Brain pericyte (primary cell): ENCODE results near the gene FIS1.
"Not testable (repeated sequence)": the region's sequence is repeated elsewhere in the genome, so short reads cannot be mapped to it uniquely, and the experiment has no call there.

ENCODE experiments used
- DNase-seq: peaks from one replicate; pipeline ENCODE4 v3.0.0-alpha.2; 2012; ENCODE audit warnings: low read depth, low spot score

Gene FIS1

DNA sequence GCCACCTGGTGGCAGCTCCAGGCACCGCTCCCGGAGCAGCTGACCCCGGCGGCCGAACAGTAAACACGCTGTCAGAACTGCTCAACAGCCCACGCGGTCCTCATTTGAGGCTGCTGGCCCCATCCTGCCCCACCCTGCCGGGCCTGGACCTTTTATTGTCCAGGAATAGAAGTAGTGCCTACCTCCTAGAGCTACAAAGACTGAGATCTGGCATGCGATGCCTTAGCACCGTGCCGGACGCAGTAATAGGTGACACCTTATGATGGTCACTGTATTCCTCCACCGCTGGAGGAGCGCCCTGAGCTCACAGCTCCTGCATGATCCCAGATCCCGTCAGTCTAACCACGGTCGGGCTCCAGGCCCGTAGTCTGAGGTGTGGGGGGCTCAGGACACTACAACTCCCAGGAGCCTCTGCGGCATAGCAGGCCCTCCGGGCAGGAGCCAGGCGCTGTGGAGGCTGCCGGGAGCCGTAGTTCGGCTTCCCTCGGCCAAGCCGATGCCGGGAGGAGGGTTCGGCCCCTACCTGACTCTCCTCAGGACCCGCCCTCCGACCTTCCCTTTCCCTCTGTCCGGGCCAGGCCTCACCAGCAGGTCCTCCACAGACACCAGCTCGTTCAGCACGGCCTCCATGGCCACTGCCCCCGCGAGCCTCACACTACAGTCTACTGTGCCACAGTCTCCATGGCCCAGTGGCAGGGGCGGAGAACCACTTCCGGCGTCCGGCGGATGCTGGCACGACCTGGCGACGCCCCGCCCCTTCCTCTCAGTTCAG, at the start of gene FIS1:
Gene FIS1 (minus strand): TSS at position 707 of the 772 bp plus-strand sequence. CDS start 77 bp downstream, at position 630.
- DNase-seq = peak; percentile 76

DNA sequence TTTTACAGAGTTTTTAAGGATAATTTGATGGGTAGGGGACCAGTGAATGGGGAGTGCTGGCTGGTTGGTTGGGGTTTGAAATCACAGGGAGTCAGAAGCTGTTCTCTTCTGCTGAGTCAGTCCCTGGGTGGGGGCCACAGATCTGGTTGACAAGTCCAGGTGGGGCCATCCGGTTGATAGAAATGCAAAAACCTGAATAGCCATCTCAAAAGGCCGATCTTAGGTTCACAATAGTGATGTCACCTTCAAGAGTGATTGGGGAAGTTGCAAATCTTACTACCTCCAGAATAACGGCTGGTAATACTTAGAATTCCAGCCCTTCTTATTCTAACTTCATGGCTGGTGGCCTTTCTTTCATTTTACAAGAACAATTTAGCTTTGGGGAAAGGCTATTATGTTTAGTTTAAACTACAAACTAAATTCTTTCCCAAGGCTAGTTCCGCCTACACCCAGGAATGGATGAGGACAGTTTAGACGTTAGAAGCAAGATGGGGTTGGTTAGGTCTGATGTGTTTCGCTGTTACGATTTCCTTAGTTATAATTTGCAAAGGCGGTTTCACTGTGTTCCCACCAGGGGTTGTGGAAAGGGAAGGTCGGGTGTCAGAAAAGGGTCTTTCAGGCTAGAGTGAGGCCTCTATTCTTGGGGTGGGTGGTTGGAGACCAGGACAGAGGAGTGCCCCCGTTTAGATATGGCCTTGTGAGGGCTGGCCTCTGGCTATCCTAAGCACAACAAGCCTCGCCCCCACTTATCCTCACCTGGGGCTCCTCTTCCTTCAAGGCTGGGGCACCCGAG, 49.4 kb upstream of the FIS1 start:
- no peak for DNase-seq

DNA sequence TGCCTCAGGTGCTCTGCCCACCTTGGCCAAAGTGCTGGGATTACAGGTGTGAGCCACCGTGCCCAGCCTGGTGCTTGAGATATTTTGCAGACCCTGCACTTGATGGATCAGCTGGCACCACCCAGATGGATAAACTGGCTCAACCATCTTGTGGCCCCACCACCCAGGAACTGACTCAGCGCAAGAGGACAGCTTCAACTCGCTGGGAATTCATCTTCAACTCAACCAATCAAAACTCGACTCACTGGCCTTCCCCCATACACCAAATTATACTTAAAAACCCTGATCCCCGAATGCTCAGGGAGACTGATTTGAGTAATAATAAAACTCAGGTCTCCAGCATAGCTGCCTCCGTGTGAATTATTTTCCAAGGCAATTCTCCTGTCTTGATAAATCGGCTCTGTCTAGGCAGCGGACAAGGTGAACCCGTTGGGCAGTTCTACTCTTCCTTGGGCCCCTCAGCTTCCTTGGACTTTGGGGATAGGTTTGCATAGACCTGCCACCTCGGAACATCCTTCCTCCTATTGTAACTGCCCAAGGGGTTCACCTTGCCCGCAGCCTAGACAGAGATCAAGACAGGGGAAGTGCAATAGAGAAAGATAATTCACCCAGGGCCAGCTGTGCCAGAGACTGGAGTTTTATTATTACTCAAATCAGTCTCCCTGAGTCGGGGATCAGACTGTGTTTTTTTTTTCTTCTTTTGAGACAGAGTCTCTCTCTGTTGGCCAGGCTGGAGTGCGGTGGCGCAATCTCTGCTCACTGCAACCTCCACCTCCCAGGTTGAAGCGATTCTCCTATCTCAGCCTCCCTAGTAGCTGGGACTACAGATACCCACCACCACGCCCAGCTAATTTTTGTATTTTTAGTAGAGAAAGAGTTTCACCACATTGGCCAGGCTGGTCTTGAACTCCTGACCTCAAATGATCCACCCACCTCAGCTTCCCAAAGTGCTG, 48.5 kb upstream of the FIS1 start:
- not testable (repeated sequence) for DNase-seq

DNA sequence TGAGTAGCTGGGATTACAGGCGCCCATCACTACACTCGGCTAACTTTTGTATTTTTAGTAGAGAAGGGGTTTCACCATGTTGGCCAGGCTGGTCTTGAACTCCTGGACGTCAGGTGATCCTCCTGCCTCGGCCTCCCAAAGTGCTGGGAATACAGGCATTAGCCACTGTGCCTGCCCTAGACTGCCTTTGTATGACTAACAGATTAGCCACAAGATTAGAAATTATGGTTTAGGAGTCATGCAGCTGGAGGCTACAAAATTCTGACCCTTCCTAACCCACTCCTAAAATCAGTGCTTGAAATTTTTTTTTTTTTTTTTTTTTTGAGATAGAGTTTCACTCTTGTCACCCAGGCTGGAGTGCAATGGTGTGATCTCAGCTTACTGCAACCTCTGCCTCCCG, 47.7 kb upstream of the FIS1 start:
- not testable (repeated sequence) for DNase-seq

DNA sequence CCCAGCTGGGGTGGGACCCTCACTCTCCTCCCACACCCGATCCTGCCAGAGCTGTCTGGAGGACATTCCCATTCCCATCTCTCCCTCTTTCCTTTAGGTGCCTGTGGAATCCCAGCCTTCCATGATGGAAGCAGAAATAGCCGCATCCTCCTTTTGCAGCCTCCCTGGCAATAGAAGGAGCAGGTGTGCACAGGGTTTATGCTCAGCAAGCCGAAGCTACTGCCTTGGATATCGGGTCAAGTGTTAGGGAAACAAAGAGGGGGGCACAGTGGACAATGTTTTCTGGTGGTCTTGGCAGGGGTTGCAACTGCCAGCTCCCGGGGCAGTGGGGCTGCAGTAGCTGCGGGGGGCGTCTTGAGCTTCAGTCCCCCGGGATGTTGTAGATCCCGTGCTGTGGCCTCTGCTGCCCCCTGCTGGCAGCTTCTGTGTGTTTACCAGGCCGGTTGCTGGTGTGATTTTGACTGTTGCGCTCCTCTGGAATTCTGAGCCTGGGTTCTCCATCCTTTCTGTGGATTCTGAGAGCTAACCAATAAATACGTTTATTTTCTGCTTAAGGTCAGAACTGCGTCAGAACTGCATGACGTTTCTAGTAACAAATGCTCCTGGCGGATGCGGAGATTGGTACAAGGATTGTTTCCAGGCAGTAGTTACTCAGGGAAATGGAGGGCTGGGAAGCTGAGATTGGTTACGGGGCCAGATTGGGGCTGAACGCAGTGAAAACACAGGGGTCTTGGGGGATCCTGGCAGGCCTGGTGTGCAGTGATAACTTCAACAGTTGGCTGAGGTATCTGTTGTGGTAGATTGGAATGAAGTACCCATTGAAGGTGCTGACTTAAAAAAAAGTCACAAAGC, 45.5 kb upstream of the FIS1 start:
- not testable (repeated sequence) for DNase-seq

DNA sequence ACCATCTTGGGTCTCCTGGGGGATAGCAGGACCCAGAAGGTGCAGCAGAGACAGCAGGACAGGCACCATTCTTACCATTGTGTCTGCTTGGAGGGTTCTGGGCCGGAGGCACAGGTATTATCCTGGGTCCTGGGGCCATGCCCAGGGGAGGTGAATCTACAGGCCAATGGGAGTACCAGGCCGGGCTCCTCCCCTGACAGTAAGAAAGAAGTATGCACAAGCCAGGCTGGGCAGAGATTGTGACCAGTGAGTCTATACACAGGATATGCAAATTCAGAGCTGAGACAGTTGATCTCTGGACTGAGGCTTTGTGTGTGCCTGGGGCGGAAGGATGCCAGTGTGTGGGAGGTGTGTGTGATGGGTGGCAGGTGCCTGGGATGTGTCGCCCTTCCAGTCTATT, 44.8 kb upstream of the FIS1 start:
- not testable (repeated sequence) for DNase-seq

DNA sequence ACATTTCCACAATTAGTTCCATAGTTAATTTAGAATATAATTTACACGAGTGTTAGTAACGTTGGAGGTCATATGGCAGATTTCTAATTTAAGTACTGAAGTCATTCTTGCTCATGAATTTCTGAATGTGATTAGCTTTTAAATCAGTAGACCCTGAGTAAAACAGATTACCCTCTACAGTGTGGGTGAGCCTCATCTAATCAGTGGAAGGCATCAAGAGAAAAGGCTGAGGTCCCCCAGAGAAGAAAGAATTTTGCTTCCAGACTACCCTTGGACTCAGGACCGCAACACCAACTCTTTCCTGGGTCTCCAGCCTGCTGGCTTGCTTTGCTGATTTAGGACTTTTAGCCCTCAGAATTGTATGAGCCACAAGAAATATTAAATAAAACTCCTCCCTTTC, 43.6 kb upstream of the FIS1 start:
- DNase-seq = no peak

DNA sequence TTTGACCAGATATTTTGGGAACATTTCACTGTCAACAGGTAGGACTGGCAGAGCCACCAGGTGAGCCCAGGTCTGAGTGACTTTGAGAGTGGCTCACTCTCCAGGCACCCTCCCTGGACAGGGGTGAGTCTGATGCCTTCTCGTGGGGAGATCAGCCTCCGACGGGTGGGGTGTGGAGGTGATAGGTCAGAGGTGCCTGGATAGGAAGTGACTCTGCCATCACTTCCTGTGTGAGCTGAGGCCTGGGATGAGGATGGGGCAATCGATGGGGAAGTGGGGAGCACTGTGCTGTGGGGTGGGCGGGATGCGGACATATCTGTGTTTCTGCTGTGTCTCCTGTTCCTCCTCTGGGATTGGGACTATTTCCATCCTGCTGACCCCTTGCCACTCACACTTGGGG, 42.2 kb upstream of the FIS1 start:
- DNase-seq = no peak

DNA sequence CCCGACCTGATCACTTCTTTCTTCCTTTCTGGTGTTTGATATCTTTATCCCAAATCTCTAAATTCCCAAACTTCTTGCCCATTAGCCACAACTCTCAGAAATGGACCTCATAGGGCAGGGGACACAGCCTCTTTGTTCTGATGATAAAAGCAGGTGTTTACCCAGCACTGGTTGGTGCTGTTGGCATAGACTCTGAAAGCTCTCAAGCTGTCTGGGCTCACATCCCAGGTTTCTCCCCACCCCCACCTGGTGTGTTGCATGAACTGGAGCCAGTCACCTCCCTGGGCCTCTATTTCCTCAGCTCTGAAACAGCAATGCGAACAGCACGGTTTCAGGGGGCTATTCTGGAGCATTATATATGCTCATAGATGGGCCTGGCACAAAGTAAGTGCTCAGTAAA, 41.0 kb upstream of the FIS1 start:
- not testable (repeated sequence) for DNase-seq

DNA sequence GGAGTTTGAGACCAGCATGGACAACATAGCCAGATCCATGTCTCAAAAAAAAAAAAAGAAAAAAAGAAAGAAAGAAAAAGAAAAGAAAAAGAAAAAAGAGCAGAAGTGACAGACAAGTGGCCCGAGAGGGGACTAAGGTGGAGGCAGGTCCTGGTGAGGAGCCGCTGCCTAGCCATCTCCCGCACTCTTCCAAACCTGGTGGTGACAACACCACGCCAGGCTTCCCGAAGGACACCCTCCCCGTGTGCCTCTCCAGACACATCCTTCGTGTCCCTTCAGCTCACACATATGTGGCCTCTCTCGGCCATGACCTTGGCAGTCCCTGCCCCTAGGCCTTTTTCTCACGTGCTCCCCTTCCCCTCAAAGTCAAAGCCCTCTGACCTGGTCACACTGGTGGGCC, 40.3 kb upstream of the FIS1 start:
- no peak for DNase-seq

DNA sequence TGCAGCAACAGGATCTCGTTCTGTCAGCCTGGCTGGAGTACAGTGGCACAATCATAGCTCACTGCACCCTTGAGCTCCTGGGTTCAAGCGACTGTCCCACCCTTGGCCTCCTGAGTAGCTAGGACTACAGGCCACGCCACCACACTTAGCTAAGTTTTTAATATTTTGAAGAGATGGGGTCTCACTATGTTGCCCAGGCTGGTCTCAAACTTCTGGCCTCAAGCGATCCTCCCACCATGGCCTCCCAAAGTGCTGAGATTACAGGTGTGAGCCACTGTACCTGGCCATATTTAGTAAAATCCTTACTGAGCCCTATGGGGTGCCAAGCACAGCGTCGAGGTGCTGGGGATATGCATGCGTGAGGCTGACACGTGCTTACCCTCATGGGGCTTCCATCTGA, 36.0 kb upstream of the FIS1 start:
- not testable (repeated sequence) for DNase-seq

DNA sequence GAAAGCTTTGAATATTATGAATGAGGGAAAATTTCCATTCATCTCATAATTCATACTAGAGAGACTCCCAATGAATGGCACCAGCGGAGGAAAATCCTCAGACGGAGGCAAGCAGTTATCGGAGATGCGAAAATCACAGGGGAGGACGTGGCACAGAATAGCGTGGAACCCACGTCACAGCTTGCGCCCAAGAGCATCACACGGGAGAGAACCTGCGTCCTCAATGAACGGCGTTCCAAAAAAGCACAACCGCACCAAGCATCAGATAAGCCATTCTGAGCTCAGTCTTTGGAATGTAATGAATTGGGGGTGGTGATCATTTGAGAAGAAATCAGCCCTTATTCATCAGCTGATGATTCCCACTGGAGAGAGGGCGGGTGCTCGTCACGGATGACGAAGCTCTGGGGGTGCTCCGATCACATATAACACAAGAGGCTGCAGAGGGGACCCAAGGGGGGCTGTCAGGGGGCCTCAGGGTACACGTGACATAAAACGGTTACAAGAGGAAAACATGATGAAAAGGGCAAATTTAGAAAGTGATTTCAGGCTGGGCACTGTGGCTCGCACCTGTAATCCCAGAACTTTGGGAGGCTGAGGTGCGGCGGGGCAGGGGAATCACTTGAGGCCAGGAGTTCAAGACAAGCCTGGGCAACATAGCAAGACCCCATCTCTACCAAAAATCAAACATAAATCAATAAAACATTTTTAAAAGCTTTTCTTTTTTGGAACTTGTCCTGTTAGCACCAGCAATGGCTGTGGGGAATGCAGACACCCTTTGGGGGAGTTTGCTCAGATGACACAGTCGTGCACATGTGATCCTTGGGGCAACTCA, 33.8 kb upstream of the FIS1 start:
- DNase-seq = no peak

DNA sequence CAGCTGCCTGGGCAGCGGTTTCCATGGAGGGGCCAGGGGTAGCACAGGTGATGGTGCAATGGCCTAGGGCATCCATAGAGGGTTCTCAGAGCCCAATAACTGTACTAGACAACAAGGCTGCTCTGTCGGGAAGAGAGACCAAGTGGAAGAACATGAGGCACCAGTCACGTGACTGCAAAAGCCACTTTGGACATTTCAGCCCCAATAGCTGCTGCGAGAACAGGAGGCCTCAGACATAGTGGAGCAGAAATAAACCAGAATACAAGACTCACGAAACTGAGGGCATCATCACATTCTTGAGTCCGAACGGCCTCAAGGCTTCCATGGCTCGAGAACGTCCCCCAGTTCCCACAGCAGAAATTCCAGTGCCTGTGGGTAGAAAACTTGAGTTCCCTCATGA, 32.3 kb upstream of the FIS1 start:
- no peak for DNase-seq

DNA sequence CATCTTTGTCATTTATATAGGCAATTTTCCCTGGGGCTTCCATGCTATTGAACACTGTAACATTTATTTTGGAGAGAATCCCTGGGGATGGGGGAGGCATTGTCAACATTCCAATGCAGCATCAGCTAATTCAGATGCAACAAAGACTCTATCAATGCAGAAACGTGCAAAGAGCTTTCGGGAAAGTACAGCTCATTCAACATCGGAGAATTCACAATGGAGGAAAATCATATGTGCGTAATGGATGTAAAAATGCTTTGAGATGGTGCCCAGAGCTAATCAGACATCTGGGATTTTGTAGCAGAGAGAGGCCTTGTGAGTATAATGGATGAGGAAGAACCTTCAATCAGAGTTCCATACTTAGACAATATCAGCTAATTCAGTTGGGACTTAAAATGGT, 28.3 kb upstream of the FIS1 start:
- no peak for DNase-seq

DNA sequence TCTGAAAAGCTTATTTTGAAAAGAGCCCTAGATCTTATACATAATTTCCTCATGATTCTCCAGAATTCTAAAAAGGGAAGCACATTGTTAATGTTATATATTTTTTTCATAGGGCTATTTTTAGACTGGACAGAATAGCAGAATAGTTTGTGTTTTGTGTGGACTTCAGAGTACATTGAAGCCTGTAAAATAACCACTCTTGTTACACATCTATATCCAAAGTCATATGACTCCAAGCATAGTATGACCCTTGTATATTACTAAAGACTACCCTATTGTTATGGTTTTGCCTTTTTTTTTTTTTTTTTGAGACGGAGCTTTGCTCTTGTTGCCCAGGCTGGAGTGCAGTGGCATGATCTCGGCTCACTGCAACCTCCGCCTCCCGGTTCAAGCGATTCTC, 26.1 kb upstream of the FIS1 start:
- no peak for DNase-seq

DNA sequence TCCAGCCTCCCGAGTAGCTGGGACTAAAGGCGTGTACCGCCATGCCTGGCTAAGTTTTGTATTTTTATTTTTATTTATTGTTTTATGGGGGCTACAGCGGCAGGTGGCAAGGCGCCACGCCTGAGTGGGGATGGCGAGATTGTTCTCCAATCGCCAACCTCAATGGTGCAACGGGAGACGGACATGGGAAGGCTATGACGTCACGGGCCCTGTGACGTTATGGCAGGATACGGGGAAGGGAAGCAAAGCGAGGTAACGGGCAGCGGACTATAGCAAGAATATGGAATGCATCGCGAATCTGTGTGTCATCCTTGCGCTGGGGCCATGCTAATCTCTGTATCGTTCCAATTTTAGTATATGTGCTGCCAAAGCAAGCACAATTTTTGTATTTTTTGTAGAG, 24.8 kb upstream of the FIS1 start:
- no peak for DNase-seq

DNA sequence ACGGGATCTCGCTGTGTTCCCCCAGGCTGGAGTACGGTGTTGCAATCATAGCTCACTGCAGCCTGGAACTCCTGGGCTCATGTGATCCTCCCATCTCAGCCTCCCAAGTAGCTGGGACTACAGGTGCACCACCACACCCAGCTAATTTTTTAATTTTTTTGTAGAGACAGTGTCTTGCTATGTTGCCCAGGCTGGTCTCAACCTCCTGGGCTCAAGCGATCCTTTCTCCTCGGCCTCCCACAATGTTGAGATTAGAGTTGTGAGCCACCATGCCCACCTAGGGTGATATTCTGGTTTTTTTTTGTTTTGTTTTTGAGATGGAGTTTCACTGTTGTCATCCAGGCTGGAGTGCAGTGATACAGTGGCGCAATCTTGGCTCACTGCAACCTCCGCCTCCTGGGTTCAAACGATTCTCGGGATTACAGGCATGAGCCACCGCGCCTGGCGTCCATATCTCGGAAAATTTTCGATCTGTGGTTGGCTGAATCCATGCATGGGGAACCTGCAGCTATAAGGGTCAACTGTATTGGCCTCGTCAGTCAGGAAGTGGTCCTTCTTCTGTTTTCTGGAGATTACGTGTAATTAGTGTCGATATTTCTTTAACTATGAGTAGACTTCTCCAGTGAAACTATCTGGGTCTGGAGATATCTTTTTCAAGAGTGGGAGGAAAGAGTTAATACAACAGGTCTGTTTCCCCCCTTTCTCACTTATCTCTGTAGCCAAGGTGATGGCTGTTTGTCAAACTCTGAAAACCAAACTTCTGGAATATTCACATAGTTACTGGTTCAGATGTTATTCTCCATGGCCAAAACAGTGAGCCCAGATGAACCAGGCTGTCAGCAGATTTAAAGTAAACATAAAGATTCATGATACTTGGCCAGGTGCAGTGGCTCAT, 21.0 kb upstream of the FIS1 start:
- no peak for DNase-seq

DNA sequence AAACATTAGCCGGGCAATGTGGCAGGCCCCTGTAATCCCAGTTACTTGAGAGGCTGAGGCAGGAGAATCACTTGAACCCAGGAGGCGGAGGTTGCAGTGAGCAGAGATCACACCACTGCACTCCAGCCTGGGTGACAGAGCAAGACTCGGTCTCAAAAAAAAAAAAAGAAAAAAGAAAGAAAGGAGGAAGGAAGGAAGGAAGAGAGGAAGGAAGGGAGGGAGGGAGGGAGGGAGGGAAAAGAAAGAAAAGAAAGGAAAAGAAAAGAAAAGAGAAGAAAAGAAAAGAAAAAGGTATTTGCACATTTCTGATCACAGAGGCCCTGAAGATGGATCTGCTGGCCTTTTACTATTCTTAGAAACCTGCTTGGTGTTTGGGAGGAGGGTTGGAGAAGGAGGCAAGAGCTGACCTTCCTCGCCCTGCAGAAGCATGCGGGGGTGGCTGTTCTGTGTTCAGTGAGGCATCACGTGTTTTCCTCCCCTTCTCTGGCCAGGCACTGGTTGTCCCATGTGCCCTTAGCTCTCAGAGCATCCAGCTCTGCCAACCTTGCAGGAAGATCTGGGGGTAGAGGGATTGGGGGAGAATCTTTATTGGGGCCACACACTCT, 19.3 kb upstream of the FIS1 start:
- DNase-seq = not testable (repeated sequence)
